Parathyroid adenoma (tissue), 2 donors: Measurements from ENCODE around the gene MDM4.
"Not testable (repeated sequence)": the region's sequence is repeated elsewhere in the genome, so short reads cannot be mapped to it uniquely, and the experiment has no call there.

ENCODE experiments used
- H2AFZ ChIP-seq: fragments of 300-600 bp; sonication (generic); one replicate; pipeline ENCODE4 v1.7.0; 2017; ENCODE audit warnings: antibody characterized with exemption, mild to moderate bottlenecking
- H3K27ac ChIP-seq: fragments of 300-600 bp; sonication (generic); one replicate; pipeline ENCODE4 v1.7.0; 2017
- H3K27me3 ChIP-seq: fragments of 300-600 bp; sonication (generic); one replicate; pipeline ENCODE4 v1.7.0; 2017; ENCODE audit warnings: low read length; ENCODE audit not compliant: control insufficient read depth, insufficient read depth
- H3K36me3 ChIP-seq: fragments of 300-600 bp; sonication (generic); one replicate; pipeline ENCODE4 v1.7.0; 2017; ENCODE audit warnings: low read length; ENCODE audit not compliant: control insufficient read depth, insufficient read depth
- H3K4me1 ChIP-seq: fragments of 300-600 bp; sonication (generic); one replicate; pipeline ENCODE4 v1.7.0; 2017; ENCODE audit warnings: control low read depth
- H3K4me2 ChIP-seq: fragments of 300-600 bp; sonication (generic); one replicate; pipeline ENCODE4 v1.7.0; 2017; ENCODE audit warnings: low read length
- H3K4me3 ChIP-seq: fragments of 300-600 bp; sonication (generic); one replicate; pipeline ENCODE4 v1.7.0; 2017; ENCODE audit warnings: low read depth, low read length
- H3K79me2 ChIP-seq: fragments of 300-600 bp; sonication (generic); one replicate; pipeline ENCODE4 v1.7.0; 2017; ENCODE audit warnings: control low read depth
- H3K9ac ChIP-seq: fragments of 300-600 bp; sonication (generic); one replicate; pipeline ENCODE4 v1.7.0; 2017; ENCODE audit warnings: mild to moderate bottlenecking
- H3K9me3 ChIP-seq: fragments of 300-600 bp; sonication (generic); one replicate; pipeline ENCODE4 v1.7.0; 2017; ENCODE audit warnings: low read length; ENCODE audit not compliant: control insufficient read depth
- CTCF ChIP-seq: fragments of 300-600 bp; sonication (generic); IDR thresholded peaks from one replicate; pipeline ENCODE4 v1.7.0; 2017; ENCODE audit warnings: antibody characterized with exemption, mild to moderate bottlenecking
- donor health status: primary hyperparathyroidism.

The MDM4 gene

GRCh38 chr1:204569478-204569877 is 53.3 kb downstream of the MDM4 start:
- Histone ChIP-seq H3K27me3 (no peaks in the 10 kb centered on the region), H3K79me2 (no peaks in the 10 kb centered on the region), H3K4me2 (no peak overlapping the region), H3K36me3 (no peaks in the 10 kb centered on the region), H3K4me3 (no peak overlapping the region), H3K27ac (no peak overlapping the region), H3K9me3 (no peaks in the 10 kb centered on the region), H2AFZ (no peak overlapping the region), H3K4me1 (no peaks in the 10 kb centered on the region), H3K9ac (no peak overlapping the region)
- TF ChIP-seq CTCF = no peak

- H3K36me3 ChIP-seq, H3K79me2 ChIP-seq, H2AFZ ChIP-seq, H3K4me1 ChIP-seq, H3K27me3 ChIP-seq, H3K4me3 ChIP-seq, H3K27ac ChIP-seq, H3K9me3 ChIP-seq, H3K4me2 ChIP-seq, H3K9ac ChIP-seq: not testable (repeated sequence)
These were observed 53.8 kb downstream of the MDM4 start for GRCh38 chr1:204570021-204570420.

- no peak overlapping the region for H3K4me3 ChIP-seq
These were observed 54.9 kb downstream of the MDM4 start for GRCh38 chr1:204571128-204571527.

GRCh38 chr1:204571631-204572030 is 55.4 kb downstream of the MDM4 start:
- Histone ChIP-seq H3K36me3 (no peaks in the 10 kb centered on the region), H2AFZ (no peak overlapping the region), H3K9ac (no peak overlapping the region), H3K4me1 (no peaks in the 10 kb centered on the region), H3K27me3 (no peaks in the 10 kb centered on the region), H3K4me2 (no peak overlapping the region), H3K27ac (no peak overlapping the region), H3K9me3 (no peaks in the 10 kb centered on the region), H3K79me2 (no peaks in the 10 kb centered on the region), H3K4me3 (no peak overlapping the region)
- TF ChIP-seq CTCF = no peak

More at GRCh38 chr1:204571128-204571527, 54.9 kb downstream of the MDM4 start:
- H3K4me2 ChIP-seq = no peak overlapping the region
- no peak overlapping the region for H2AFZ ChIP-seq
- no peak for TF ChIP-seq CTCF
- H3K79me2 ChIP-seq = no peaks in the 10 kb centered on the region
- no peaks in the 10 kb centered on the region for H3K9me3 ChIP-seq
- no peak overlapping the region for H3K27ac ChIP-seq
- no peaks in the 10 kb centered on the region for H3K27me3 ChIP-seq
- H3K4me1 ChIP-seq = no peaks in the 10 kb centered on the region
- H3K36me3 ChIP-seq = no peaks in the 10 kb centered on the region
- H3K9ac ChIP-seq = no peak overlapping the region

GRCh38 chr1:204572923-204573922 is 57.0 kb downstream of the MDM4 start:
- H3K4me1 ChIP-seq = no peaks in the 10 kb centered on the region
- no peaks in the 10 kb centered on the region for H3K27me3 ChIP-seq
- H3K4me3 ChIP-seq = no peak overlapping the region
- H3K79me2 ChIP-seq = no peaks in the 10 kb centered on the region
- H3K4me2 ChIP-seq = no peak overlapping the region
- no peak overlapping the region for H3K27ac ChIP-seq
- H2AFZ ChIP-seq = no peak overlapping the region
- no peak overlapping the region for H3K9ac ChIP-seq
- no peaks in the 10 kb centered on the region for H3K36me3 ChIP-seq
- no peaks in the 10 kb centered on the region for H3K9me3 ChIP-seq
- TF ChIP-seq CTCF = no peak
